Measurements from ENCODE around the gene PAMR1.

Gene PAMR1

DNA sequence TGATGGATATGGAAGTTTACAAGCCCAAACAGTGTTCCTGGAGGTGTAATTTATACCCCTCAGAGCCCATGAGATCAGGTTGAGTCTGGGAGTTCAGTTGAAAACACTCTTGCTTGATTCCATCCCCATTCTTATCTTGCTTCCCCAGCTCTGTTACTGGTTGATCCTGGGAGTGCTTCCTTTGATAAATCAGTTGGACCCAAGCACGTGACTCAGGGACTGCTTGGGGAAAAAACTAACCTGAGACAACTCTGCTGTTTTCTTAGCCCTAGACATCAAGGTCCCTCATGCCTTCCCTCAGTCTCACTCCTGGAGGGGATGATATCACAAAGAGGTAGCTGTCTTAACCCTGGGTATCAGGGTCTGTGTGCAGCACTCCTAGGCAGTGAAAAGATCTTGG, 71.1 kb downstream of the PAMR1 start:
- no peak for DNase-seq (ENCODE audit: low spot score)

DNA sequence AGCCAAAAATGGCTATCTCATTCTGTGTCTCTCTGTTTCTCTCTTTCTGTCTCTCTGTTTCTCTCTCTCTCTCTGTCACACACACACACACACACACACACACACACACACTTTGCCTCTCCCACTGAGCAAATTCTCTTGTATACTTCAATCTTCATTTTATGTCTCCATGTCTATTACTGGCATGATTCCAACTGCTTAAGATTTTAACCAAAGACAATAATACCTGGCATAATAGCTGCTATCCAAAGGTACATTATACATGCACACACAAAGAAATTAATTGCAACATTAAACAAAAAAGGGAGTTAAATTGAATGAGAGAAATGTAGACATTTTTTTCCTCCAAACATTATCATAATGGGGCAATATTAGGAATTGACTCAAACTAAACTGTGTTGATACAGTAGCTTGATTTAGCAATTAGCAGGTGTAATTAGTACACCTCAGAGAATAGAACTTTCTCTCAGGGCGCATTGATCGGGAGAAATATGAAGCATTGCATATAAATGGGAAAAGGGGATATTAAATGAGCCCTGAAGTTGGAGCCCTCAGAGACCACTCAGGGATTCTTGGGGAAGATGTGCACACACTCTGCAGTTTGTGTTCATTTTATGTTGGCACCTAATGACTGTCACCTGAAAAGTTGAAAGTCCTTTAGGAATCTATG, 88.7 kb downstream of the PAMR1 start:
- no peak for DNase-seq (ENCODE audit: low spot score)

DNA sequence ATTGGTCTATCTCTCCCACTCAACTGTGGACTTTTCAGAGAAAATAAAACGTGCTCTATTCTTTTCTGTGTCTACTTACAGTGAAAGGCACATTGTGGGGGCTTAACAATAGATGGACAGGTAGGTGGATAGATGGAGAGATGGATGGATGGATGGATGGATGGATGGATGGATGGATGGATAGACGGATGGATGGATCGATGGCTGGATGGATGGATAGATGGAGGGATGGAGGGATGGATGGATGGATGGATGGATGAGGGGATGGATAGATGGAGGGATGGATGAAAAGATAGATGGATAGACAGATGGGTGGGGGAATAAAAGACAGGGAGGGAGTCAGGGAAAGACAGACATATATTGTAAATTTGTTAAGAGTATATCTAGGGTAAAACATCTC, 91.8 kb downstream of the PAMR1 start:
- DNase-seq (ENCODE audit: low spot score): no peak

DNA sequence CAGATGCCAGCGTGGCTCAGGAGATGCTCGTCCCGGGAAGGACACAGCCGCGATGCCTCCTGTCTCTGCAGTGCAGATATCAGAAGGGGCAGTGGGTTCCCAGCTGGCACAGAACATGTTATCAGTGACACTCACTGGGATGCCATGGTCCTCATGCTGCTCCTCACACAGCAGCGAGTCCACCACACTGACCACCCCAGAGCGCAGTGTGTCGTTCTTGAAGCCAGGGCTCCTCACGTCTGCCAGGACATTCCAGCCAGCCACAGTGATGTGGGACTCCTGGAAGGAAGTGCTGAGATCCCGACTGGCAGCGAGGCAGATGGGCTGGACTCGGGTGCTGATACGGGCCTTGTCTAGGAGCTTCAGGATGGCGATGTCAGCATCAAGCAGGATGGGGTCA, 93.0 kb downstream of the PAMR1 start:
- no peak for DNase-seq (ENCODE audit: low spot score)

DNA sequence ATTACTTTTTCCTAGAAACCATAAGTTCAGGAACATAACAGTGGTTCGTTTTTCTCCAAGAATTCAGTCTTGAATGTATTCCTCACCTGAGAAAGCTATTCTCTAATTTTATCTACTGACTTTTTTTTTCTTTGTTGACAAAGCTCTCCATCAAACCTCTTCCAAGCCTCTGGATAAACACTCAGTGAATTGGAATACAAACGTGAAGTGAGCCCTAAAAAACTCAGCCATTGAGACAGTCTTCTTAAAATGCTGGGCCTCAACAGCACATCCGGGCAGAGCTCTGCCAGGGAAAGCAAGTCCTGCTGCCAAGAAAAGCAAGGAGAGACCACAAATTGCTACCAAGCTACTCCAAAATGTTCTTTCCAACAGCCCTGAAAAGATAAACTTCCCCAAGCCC, 98.3 kb downstream of the PAMR1 start:
- DNase-seq (ENCODE audit: low spot score): no peak

DNA sequence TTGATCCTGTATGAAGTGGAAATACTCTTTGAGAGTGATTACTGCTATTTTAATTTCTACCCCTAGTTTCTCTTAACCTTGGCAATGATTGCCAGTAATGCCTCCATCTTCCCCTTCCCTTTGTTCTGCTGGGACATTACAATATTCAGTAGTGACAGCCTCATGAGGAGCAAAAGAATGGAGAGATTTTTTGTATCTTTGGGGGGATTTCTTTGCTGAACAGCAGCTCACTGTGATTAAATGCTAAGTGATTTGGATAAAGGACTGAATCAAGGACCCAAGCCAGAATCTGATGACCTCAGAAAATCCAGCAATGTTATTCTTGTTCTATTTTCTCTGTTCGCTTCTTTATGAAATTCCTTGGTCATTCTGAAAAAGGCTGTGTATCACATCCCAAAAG, 99.1 kb downstream of the PAMR1 start:
- no peak for DNase-seq (ENCODE audit: low spot score)

DNA sequence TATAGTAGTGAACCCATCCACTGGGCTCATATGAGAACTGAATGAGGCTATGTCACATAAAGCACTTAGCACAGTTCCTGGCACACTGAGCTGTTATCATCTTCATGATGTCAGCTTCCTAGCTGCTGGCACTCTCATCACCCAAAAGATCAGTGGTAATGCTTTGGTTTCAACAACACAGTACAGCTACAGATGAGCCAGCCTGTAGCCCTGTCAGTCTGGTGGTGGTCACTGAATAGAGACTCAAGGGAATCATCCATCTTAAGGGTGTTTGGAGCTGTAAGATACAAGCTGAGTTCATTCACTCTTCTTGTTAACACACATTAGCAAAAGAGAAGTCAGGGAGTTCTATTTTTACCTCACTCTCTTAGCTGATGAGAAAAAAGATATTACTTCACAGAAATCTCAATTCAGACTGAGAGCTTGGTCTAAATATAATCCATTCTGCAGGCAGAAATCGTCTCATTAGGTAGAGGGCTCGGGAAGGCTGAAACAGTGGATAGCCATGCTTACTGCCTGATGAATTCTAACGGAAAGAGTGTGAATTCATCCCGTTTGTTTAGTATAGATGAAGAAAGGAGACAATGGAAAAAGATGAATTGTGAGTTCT, 99.7 kb downstream of the PAMR1 start:
- DNase-seq (ENCODE audit: low spot score): no peak

DNA sequence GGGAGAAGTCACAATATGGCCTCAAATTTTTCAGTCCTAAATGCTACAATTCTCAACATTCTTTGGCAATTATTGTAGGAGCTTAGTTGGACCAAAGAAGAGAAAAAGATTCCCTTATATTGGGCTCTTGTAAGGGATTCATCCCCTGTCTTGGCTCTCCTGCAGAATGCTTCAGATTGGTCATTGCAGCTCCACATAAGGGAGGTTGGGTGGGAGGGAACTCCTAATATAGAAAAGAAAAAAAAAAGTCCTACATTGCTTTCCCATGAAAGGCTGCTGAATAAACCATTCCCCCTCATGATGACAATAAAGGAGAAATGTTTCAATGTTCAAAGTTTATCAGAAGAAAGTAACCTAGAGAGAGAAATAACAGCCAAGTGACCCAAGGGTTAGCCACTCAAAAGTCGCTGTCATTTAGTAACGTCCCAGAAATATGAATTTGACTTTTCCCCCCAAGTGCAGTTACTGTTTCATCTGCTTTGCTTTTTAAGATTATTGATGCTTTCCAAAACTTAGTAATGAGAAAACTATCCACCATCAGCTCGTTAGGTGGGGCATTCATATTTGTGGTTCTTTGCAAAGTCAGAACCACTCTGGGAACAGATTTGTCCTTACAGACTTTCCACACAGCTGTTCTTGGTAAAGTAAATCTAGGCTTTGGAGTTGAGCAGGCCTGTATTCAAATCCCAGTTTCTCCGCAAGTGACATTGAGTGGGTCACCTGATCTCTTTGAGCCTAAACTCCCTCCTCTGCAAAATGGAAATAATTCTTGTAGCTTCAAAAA, 101.1 kb downstream of the PAMR1 start:
- no peak for DNase-seq (ENCODE audit: low spot score)

DNA sequence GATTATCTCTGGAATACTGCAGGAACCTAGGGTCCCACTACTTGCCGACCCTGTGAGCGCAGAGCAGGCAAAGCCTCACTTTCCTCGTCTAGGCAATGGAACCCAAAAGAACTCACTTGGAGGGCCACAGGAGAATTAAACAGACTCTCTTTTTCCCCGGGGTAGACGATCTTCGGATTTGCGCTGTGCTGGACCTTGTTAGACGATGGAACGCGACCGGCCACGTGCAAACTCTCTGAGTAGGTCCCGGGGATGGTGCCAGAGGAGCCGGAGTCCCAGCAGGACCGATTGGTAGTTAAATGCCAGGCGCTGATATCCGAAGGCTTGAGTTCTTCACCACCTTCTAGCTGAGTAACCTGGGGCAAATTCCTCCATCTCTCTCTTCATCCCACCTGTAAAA, 105.0 kb downstream of the PAMR1 start:
- no peak for DNase-seq (ENCODE audit: low spot score)

DNA sequence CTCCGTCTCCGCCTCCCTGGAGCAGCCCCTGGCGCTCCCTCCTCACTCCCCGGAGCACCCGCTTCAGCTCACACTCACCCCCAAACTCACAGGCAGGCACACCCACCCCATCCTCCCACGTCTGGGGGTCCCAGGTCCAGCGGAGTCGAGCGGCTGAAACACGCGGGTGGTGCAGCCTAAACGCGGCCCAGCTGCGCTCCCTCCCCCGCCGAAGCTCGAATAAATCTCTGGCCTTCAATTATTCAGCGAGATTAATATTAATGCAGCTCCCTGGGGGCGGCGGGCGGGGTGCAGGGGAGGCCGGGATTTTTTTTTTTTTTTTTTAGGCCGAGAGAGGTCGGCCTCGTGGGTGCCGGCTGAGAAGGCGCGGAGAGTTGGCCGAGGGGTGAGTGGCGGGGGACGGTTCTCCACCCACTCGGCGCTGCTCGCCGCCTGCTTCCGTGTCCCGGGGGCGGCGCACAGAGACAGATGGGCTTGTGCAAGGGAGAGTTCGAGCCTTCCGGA, 105.5 kb downstream of the PAMR1 start:
- peak; percentile 77 for DNase-seq (ENCODE audit: low spot score)

DNA sequence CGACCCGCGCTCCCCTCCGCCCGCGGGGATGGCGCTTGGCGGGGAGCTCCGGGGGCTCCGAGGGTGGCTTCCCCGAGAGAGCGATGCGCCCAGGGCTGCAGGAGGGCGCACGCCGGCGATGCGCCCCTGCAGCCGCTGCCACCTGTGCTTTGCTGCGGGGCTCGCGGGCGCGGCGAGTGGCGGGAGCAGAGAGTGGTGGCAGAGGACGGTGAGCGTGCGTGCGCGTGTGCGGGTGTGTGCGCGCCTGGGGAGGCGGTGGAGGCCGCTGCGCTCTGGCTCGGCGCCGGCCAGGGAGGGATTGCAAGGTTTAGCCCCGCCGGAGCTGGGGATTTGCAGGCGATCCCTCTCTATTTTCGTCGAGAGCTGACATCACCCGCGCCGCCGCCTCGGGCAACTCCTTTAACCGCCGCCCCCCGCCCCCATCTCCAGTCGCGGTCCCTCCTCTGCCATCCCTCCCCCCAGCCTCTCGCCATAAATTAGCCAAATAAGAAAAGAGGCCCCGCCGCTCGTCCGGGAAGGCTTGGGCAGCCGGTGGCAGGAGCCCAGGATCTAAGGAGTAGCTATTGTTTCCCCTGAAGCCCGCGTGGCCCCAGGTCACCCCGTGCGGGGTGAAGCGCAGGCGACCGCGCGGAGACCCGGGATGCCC, 106.1 kb downstream of the PAMR1 start, which contains the start of gene SLC1A2:
TSS of gene SLC1A2 (minus strand) at position 375 of the 646 bp plus-strand sequence. CDS start 592 bp downstream, outside the sequence.
- peak; percentile 79 for DNase-seq (ENCODE audit: low spot score)

DNA sequence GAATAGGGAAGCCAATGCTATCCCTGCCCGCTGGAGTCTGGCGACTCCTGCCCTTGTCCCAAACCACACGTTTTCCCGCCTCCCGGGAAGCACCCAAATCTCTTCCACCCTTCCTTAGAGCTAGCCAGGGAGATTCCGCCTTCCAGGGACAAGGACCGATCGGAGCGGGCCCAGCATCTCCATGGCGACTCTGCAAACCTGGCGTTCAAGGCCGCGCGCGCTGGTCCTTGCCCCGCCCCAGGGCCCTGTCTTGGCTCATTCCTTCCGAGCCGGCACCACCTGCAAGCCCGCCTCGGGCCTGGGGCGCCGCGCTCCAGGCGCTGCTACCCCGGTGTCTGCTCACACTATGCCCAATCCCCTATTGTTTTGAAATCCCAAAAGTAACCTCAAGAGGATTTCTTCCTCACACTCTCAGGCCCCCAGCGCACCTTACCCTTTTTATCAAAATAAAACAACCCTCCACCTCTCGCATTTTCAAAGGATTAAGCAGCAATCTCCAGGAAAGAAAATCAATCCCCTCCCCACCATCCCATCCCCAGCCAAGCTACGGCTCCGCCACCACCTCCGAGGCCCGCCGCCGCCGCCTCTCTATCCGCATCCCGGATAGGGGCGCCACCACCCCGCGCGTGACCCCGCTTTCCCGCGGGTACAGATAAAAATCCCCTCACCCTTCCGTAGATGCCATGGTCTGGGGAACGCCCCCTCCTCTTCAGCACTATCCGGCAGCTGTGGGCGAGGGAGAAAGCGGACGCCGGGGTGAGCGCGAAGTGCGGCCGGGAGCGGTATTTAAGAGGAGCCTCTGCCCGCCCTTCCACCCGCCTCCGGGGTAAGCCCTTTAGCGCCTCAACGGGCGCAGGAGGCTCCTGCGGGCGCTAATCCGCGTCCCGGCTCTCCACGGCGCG, 106.9 kb downstream of the PAMR1 start:
- DNase-seq (ENCODE audit: low spot score): peak; percentile 79

DNA sequence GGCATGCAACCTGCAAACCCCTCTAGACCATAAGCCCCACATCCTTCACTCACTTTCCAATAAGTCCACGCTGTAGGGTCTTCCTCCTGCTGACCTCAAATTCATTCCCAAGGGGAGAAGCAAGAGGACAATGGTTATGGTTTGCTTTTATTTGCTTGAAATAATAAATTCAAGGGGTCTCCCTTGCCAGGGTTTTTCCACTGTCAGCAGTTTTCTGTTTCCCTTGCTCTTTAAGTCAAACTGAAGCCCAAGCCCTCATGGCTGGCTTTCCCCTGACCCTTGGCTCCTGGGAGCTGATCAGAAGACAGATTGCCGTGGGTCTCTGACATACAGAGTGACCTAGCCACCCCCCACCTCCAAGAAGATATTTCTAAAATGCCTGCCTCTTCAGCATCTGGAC, 109.9 kb downstream of the PAMR1 start:
- no peak for DNase-seq (ENCODE audit: low spot score)

DNA sequence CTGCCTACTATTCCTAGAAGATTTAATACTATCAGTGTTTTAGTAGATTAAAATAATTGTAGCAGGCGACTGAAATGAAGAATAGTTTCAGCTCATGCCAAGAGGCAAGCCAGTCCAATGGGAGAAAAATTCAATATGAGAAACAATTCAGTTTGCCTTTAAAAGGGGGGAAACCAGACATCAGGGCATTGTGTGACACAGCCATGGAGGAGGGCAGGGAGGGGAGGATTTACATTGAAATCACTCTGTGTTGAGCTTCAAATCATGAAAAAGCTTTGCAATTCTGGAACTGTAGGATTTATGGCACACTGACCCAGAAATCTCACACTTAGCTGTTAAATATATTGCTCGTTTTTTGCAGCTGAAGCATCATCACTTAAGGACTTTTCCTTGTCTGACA, 110.6 kb downstream of the PAMR1 start:
- DNase-seq (ENCODE audit: low spot score): no peak

DNA sequence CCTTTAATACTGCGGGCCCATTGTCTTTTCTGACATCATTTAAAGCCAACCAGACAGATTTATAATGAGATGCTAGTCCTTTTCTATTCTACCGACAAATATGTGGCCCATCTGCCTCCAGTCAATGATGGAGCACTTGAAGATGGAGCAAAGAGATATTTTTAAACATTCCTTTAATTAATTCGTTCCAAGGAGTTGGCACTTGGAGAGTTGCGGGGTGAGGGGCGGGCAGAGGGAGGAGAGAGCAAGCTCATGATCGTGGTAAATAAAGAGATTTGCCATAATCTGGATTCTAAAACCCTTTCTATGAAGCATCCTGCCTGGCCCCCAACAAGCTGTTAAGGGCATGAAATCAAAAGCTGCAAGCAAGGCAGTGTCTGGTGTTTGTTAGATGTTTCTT, 111.1 kb downstream of the PAMR1 start:
- no peak for DNase-seq (ENCODE audit: low spot score)

DNA sequence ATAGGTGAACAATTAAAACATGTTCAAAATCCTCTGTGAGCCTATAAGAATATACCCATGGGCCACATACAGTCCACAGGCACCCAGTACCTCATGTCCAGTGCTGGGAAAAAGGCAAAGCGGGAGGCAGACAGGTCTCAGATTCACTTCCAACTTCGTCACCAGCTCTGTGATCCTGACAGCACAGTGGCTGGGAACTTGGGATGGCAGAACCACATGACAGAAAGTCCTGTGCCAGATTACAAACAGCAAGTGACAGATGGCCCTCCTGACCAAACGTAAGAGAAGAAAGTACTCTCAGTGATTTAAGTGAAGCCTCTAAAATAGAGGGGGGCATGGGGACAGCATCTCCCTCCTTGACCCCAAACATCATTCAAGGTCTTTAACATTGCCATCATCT, 111.8 kb downstream of the PAMR1 start:
- no peak for DNase-seq (ENCODE audit: low spot score)

DNA sequence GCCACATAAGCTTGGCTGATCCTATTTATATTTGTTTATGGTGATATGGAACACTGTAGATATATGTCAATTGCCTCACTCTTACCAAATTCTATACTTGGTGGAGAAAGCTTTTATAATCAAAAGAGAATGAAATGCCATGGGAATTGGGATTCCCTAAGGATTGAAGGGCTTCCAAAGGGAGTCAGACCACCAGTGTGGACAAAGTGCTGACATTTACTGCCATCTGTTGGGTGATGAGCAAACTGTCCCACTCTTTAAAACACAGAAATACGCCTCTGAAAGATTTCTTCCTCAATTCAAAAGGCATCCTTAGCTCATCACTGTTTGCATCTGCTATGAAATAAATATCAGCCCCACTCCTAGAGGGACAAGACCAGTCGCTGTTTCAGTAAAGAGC, 113.1 kb downstream of the PAMR1 start:
- DNase-seq (ENCODE audit: low spot score): peak; percentile 60

DNA sequence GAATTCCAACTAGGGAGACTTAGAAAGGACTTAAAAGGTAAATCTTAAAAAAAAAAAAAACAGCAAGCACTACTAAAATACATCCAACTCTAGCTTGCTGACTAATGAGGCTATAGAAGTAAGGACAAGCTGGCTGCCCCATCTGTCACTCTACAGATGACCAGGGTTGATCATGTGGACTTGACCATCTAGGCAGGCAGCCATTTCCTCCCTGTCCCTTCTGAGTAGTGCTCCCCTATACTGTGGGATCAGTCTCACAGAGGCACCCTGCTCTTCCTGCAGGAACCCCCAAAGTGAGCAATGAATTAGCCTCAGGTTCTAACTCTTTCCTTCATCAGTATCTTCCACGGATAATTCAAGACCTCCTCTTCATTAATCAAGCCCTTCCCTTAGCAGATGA, 118.4 kb downstream of the PAMR1 start:
- no peak for DNase-seq (ENCODE audit: low spot score)

DNA sequence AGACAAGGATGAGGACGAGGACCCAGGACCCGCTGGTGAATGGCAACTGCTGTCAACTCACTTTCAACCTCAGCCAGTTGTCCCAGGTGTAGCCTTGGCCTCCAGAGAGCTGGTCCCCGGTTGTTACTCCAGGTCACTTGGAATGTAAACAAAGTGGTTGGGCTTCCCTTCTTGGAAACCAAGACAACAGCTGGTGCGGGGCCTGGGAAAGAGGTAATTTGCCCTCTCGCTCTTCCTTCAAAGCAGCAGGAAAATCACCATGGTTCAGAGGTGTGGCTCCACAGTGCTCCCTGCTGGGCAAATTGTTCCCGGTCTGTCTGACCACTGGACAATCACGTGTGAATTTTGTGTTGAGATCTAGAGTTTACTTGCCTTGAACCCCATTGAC, 121.0 kb downstream of the PAMR1 start:
- no peak for DNase-seq (ENCODE audit: low spot score)

DNA sequence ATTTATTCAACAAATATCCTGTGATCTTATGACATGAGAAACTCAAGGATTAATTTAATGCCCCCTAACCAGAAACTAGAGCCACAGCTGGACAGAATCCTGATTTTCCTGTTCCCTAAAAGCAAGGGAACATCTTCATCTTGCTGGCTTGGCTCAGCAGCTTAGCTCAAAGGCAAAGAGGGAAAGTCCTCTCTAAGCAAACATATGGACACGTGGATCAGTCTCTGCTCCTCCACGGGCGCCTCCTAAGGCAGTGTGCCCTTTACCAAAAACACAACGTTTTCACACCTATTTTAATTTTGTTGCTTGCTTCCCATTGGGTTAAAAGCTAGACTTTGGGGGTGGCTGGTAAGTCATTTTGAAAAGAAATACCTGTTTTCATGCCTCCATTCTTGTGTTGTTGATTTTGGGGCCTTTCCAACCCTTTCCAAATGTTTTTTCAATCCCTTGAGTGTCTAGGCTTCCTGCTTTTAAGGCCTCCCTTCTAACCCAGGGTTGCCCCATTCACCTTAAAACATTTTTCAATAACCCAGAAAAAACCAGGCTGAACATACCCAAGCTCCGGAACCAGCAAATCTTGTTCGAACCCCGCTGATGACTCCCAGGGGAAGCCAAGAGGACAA, 121.5 kb downstream of the PAMR1 start:
- DNase-seq (ENCODE audit: low spot score): no peak
